ENCODE results near the gene PMPCB.
A peak's percentile ranks its signal among the peaks of the same experiment; 100 is the strongest.

PMPCB gene

DNA sequence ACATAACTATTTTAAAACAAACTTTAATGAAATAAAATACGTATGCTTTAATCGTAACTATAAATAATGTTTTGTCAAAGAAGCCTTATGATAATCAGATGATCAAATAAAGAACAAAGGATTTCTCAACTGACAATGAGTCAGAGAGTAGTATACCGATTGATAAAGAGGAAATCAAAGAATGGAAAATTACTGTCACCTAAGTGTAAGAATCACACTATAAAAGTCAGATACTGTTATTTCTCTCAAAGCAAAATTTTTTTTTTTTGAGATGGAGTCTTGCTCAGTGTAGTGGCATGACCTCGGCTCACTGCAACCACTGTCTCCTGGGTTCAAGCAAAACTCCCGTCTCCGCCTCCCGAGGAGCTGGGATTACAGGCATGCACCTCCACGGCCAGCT, 28.5 kb downstream of the PMPCB start:
- no peak for DNase-seq (ENCODE audit: low spot score)

DNA sequence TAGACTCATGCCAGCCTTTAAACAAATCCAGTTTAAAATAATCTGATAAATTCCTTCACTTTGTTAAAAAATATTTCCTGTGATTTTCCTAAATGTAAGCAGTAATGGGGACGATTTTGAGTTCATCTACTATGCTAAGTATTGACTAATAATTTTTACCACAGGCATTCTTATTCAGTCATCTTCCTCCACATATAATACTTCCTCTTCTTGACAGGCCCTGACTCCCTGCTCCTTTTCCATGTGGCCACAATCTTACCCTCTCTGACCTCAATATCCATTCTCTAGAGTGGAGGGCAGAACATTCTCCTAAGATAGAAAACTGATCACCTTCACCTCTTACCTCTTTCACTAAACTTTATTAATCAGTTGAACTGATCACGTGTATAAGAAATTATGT, 39.5 kb downstream of the PMPCB start:
- no peak for DNase-seq (ENCODE audit: low spot score)

DNA sequence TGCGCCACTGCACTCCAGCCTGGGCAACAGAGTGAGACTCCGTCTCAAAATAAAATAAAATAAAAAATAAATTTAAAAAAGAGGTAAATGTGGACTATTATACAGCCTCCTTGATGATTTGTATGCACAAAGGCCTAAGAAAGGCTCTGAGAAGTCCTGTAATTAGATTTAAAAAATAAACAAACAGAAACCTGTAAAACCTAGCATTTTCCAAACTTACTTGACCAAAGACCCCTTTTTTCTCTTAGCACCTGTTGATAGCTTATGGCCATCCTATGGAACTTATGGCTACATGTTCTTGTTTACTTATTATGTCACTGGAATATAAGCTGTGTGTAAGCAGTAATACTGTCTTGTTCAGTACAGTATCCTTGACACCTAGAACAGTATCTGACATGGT, 41.6 kb downstream of the PMPCB start:
- no peak for DNase-seq (ENCODE audit: low spot score)

DNA sequence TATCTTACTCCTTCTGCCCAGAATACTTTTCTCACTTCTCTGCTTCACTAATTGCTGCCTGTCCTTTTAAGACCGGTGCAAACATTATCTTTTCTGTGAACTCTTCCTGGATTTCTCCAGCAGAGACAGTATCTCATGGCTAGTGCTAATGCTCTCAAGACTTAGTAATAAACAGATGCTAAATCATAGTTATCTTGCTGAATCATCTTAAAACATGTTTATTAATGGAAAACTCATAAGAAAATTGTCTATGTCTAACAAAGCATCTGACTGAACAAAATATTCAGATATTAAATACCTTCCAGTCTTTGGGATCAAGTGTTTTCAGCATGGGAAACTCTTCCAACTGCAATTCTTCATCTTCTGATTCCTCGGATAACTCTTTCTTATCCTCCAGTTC, 44.2 kb downstream of the PMPCB start:
- DNase-seq (ENCODE audit: low spot score), result no peak

DNA sequence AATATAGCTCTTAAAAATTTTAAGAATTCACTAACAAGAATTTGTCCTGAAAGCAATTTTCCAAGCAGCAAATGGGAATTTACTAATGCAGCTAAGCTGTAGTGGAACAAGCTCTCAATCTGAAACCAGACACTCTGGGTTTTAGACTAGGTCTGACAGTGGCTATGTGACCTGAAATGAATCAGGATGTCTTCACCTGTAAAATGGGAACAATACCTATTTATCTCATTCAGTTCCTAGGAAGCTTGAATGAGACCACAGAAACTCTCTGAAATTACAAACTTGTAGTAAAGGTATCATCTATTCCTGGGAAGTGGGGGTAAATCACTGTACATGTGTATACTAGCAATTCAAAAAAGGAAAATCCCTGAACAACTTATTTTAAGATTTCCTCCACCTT, 46.1 kb downstream of the PMPCB start:
- DNase-seq (ENCODE audit: low spot score), result no peak

DNA sequence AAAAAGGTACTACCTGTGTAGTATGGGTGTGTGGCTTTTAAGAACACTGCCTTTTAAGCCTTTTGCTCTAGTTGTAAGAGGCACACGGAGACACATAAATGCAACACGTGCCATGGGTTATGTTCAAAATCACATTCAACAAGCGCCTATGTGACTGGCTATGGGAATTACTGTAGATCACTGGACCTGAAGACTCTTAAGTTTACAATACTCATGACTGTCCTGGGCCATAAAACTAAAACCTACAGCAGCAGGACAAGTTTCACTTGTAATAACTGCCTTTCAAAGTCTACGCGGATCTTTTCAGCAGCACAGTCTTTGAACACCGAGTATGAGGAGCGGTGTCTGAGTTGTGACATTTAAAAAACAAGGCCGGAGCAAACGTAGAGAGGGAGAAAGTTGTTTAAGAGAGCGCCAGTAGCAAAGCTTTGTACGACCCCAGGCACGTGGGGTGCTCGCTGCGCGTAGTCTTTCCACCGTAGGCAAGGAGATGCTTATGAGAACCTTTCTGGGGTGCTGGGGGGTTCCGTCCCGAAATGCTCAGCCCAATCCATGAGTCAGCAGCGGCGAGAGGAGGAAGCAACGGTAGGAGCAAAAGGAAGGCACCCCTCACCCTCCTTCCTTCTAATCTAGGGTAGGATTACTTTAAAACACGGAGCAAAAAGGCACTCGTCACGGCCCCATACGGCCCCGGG, 46.7 kb downstream of the PMPCB start:
- DNase-seq (ENCODE audit: low spot score), result peak; percentile 24

DNA sequence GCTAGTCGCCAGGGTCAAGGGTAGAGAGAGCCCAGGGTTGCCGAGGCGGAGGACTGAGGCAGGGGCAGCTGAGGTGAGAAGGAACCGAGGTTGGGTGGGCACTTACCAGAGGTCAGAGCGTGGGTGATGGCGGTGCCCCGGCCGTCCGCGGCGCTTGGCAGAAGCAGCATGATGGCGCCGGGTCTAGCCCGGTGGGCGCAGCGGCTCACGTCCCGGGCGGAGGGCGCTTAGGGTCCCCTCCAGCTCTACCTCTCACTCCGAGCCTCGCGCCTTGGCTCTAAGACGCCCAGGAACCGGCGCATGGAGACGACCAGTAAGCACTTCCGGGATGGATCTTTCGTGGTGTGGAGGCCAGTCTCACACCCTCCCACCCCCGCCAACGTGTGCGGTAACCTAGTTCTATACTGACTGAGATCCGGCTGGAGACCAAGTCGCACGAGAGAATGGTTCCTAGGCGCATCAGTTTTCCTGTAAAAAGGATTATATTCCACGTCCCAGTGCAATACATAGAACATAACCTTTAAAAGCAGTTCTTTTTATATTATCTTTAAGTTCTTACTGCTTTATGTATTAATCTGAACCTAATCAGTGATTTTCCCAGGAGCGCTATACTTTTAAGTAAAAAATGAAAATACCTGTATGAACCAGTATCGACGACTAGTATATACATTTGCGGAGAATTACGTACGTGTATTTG, 47.4 kb downstream of the PMPCB start, which contains the start of gene DNAJC2:
DNAJC2 (minus strand) TSS at position 315 of the 697 bp plus-strand sequence; CDS start at position 170, 145 bp downstream.
- DNase-seq (ENCODE audit: low spot score), result peak; percentile 94

DNA sequence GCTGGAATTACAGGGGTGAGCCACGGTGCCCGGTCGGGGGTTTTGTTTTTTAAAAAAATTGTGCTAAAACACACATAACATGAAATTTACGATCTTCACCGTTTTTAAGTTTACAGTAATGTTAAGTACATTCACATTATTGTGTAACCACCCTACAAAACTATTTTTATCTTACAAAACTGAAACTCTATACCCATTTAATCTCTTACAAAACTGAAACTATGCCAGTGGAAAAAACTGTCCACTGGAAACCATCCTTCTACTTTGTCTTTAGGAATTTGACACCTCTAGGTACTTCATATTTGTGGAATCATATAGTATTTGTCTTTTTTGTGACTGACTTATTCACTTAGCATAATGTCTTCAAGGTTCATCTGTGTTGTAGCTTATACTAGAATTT, 49.2 kb downstream of the PMPCB start:
- DNase-seq (ENCODE audit: low spot score), result no peak

DNA sequence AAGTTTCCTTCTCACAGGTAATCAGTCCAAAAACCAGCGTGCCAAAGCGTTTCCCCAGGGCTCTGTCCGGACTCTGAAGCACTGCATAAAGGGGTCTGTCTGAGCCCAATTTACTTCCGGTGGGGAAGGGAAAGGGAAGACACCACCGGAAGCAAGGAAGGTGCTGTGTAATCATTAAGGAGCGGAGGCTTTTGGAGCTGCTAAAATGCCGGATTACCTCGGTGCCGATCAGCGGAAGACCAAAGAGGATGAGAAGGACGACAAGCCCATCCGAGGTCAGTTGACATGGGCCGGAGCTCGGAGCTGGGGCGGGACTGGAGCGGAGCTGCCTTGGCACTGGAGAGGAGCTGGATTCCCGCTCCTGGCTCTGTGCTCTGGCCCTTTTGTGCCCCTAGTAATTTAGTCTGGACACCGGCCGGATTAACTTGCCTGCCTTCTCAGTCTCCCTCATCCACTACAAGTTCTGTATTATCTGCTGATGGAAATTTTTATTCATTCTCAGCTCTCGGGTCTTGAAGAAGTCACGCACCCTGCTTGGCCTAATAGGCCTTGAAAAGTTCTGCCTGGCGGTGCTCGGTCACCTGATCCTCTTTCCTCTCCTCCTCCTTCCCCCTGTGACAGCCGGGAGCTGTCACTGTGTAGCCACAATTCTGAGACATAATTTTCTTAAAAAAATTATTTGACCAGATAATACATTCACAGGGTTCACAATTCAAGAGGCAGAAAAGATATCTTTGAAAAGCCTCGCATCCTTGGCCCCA, 50.5 kb downstream of the PMPCB start, which contains the start of gene PSMC2:
PSMC2 (plus strand) TSS at position 137 of the 761 bp plus-strand sequence; CDS start at position 206, 69 bp downstream.
- DNase-seq (ENCODE audit: low spot score), result peak; percentile 89

DNA sequence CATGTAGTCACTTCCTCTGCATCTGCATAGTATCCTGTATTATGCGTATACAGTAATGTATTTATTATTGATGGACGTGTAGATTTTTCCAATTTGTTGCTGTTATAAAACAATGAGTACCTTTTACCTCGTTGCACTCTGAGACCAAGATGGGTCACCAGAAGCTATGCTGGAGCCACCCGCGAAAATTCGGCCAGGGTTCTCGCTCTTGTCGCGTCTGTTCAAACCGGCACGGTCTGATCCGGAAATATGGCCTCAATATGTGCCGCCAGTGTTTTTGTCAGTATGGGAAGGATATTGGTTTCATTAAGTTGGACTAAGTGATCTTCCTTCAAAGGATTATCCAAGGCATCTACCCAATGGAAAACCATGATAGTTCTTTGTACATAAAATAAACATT, 51.2 kb downstream of the PMPCB start:
- DNase-seq (ENCODE audit: low spot score), result no peak

DNA sequence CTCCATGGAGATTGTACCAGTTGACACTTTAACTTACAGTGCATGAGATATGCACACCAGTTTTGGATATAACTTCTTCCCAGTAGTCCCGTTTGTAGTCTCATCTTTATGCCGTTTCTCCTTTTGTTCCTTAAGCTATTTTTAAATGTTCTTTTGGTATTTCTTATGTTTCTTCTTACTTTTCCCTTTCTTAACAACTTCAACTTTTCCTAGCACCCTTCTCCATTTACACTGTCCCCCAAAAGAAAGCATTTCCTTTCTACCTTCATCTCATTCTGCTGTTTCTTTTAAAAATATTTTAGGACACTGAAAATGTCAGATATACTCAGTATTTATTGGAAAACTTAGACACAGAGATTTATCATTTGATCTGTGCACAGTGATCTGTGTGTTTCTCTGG, 51.7 kb downstream of the PMPCB start:
- DNase-seq (ENCODE audit: low spot score), result no peak

DNA sequence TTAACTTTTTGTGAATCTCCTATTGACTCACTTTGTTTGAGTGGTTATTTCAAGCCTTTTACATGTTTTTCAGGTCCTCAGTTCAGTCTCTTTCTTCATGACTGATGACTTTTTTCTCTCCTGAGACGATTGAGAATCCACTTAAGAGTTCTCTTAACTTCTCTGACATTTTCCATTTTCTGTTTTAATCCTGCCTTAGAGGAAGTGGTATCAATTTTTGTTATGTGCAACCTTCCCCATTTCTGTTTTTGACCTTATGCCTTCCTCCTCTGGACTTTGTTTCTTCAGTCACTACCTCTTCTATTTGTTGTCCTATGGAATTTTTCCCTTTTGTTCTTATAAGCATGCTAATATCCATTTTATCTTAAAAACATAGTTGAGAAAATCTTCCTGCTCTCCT, 52.6 kb downstream of the PMPCB start:
- DNase-seq (ENCODE audit: low spot score), result no peak
